ENCODE data around the gene GATA3. TPM values are rescaled to one million over a fixed set of nuclear protein-coding genes. Genes with fewer than 3 reads are reported as not detected.

The GATA3 gene
- total RNA-seq, 4 donors from 2014 or later, result 110 to 303 (median 163) TPM

DNA sequence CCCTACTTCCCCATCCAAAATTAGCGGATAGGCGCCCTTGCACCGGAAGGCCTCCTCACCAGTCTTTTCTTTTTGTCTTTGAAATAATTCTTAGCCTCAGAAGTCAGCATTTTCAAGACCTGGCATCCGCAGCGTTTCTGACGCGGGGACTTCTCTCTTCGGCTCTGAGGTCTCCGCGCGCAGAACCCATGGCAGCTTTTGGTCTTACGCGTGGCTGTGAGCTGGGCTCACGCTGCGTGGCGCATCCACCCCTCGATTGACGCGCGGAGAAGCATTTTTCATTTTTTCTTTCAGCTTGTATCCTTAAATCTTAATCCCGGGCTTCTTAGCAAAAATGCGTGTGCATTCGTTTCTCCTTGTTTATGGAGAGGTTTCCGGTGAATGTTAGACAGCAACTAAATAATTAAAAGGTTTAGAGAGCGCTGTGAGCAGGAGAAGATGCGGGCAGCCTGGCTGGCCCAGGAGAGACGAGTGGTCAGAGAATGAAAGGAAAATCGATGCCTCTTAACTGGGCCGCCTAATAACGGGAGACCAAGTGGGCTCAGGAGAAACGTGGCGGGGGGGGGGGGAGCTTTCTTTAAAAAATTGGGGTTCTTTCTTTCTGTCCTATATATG, 2.0 kb upstream of the GATA3 start:
- DNase-seq (ENCODE audit: low spot score in 2 of 2), result peak in 1 of 2 donors; percentile 81
- TF ChIP-seq CTCF (IDR thresholded peaks at IDR 0.05), result no peak
- TF ChIP-seq POLR2A (IDR thresholded peaks at IDR 0.05), result no peak
- 45 to 51% methylated on average over 32 of the region's 32 CpGs for WGBS, 2 donors
- intact Hi-C loops (cut with DNase I; ENCODE audit: low total_unique reads), result loop anchor here (10.0 kb wide), 1 partner anchor 822 kb away; no protein-coding TSS in a partner anchor
- H3K4me3 ChIP-seq (ENCODE audit: low read depth, poor library complexity, severe bottlenecking), result no peak overlapping the region

DNA sequence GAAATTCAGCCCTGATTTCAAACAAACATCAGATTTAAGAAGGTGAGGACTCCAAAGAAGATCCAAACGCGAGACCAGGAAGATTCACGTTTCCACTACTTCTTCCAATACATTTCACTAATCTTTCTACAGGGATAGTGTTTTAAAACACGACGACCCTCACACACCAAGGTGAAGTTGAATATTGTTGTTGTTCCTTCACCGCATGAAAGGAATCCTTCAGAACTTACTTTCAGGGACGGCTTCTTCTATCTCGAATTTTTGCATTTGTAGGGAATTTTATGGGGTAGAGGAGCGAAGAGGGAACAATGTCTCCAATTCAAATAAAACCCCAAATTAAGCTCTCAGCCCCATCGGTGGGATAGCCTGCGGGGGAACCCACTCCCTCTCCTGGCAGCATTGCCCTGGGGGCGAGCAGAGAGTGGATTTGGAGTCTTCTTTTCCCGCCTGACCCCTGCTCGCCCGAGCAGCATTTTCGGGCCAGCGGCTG, 1.5 kb upstream of the GATA3 start:
- no peak overlapping the region for H3K4me3 ChIP-seq (ENCODE audit: low read depth, poor library complexity, severe bottlenecking)
- WGBS, 2 donors, result 20% methylated on average over 15 to 16 of the region's 17 CpGs
- intact Hi-C loops (cut with DNase I; ENCODE audit: low total_unique reads), result loop anchor here (10.0 kb wide), 1 partner anchor 822 kb away; no protein-coding TSS in a partner anchor
- DNase-seq (ENCODE audit: low spot score in 2 of 2), result no peak
- TF ChIP-seq POLR2A (IDR thresholded peaks at IDR 0.05) (no peak), CTCF (IDR thresholded peaks at IDR 0.05) (no peak)

GRCh38 chr10:8053446-8054243, 843 bp upstream of the GATA3 start:
- peak; percentile 70 to 94 for DNase-seq (ENCODE audit: low spot score in 2 of 2)
- H3K4me3 ChIP-seq (ENCODE audit: low read depth, poor library complexity, severe bottlenecking), result peak overlapping the region; percentile 24
- 1 to 2% methylated on average over 27 to 42 of the region's 60 CpGs for WGBS, 2 donors
- intact Hi-C loops (cut with DNase I; ENCODE audit: low total_unique reads), result loop anchor here (10.0 kb wide), 1 partner anchor 821 kb away; no protein-coding TSS in a partner anchor
- TF ChIP-seq POLR2A (IDR thresholded peaks at IDR 0.05), result no peak
- TF ChIP-seq CTCF (IDR thresholded peaks at IDR 0.05), result peak in 1 of 3 donors; percentile 31

DNA sequence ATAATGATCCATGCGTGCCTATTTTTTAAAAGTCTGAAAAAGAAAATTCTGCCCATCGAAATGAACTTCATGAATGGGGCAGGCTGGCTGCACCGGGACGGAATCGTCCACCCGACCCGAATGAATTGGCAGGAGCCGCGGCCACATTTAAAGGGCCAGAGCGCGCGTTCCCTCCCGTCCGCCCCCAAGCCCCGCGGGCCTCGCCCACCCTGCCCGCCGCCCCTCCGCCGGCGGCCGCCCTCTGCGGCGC, 319 bp upstream of the GATA3 start:
- peak overlapping the region; percentile 24 for H3K4me3 ChIP-seq (ENCODE audit: low read depth, poor library complexity, severe bottlenecking)
- WGBS, 2 donors, result 0 to 1% methylated on average over 6 to 14 of the region's 25 CpGs
- intact Hi-C loops (cut with DNase I; ENCODE audit: low total_unique reads), result loop anchor here (10.0 kb wide), 1 partner anchor 821 kb away; no protein-coding TSS in a partner anchor
- TF ChIP-seq CTCF (IDR thresholded peaks at IDR 0.05), result no peak
- no peak for TF ChIP-seq POLR2A (IDR thresholded peaks at IDR 0.05)
- DNase-seq (ENCODE audit: low spot score in 2 of 2), result peak in 1 of 2 donors; percentile 85

GRCh38 chr10:8055420-8056349, 1.2 kb downstream of the GATA3 start:
- DNase-seq (ENCODE audit: low spot score in 2 of 2), result peak in 1 of 2 donors; percentile 84
- peak overlapping the region; percentile 18 for H3K4me3 ChIP-seq (ENCODE audit: low read depth, poor library complexity, severe bottlenecking)
- intact Hi-C loops (cut with DNase I; ENCODE audit: low total_unique reads), result loop anchor here (5.0 to 10.0 kb wide), 2 partner anchors 537 to 819 kb away; no protein-coding TSS in a partner anchor
- TF ChIP-seq POLR2A (IDR thresholded peaks at IDR 0.05) (no peak), CTCF (IDR thresholded peaks at IDR 0.05) (no peak)
- WGBS, 2 donors, result 6 to 14% methylated on average over 73 to 78 of the region's 85 CpGs

Data from lower leg skin (tissue), 4 donors.